GM12878 (cell line): ENCODE data around the gene PGF. TPM values are rescaled to one million over a fixed set of nuclear protein-coding genes. Genes with fewer than 3 reads are reported as not detected.

Experiments
- ATAC-seq: fragments of 200-7000 bp; cut with Tn5 transposase; 3 replicates; pipeline ENCODE4 v1.9.1; 2020; ENCODE audit warnings: mild to moderate bottlenecking, moderate library complexity
- BruUV-seq: library from RNA; stranded (reverse); fragments of 400-500 nt; replicated peaks from 2 replicates; lab custom pipeline; 2021; lab: Mats Ljungman, UMichigan
- CTCF ChIA-PET: fragments of 300-600 bp; sonication (Branson Sonifier 250); formaldehyde crosslinking; extraction: SDS; loops from one replicate; lab custom pipeline; 2021; ENCODE audit warnings: inconsistent platforms; lab: Yijun Ruan, JAX
- POLR2A ChIA-PET: fragments of 350-600 bp; formaldehyde crosslinking; extraction: SDS; loops from one replicate; lab custom pipeline; 2021; ENCODE audit warnings: inconsistent platforms; lab: Charles Lee
- RAD21 ChIA-PET: fragments of 300-600 bp; sonication (Branson Sonifier 250); formaldehyde crosslinking; loops from one replicate; lab custom pipeline; 2023; ENCODE audit warnings: antibody characterized with exemption; ENCODE audit not compliant: unreplicated experiment; lab: Charles Lee
- SMC1A ChIA-PET: fragments of 300-600 bp; sonication (Branson Sonifier 250); formaldehyde crosslinking; loops from one replicate; lab custom pipeline; 2023; ENCODE audit not compliant: unreplicated experiment, uncharacterized antibody; lab: Charles Lee
- DNase-seq: peaks from one replicate; pipeline ENCODE4 v3.0.0-alpha.2; 2011; ENCODE audit warnings: low read depth, low spot score
- FAIRE-seq: peaks from 3 replicates; lab custom pipeline; 2011; peaks lifted over from hg19 to GRCh38; lab: Jason Lieb, UNC
- H2AFZ ChIP-seq: 2 replicates; pipeline ENCODE4 v1.6.0; 2011; ENCODE audit warnings: low read depth, low read length, control low read depth; ENCODE audit not compliant: control insufficient read depth
- H3K27ac ChIP-seq: 2 replicates; pipeline ENCODE4 v1.5.1; 2011; ENCODE audit warnings: control low read depth; ENCODE audit not compliant: control insufficient read depth, insufficient read depth
- H3K27me3 ChIP-seq, 2 experiments: replicated peaks in 1 of 2; 2 replicates each; pipeline versions ENCODE4 v1.6.0 to v1.6.1; 2011; ENCODE audit warnings: low read length in 1 of 2; ENCODE audit not compliant: control insufficient read depth in 2 of 2, insufficient read depth in 2 of 2
- H3K36me3 ChIP-seq, 2 experiments: 2 replicates each; pipeline ENCODE4 v1.5.1; 2011; ENCODE audit warnings: low read length in 1 of 2; ENCODE audit not compliant: control insufficient read depth in 2 of 2, insufficient read depth in 2 of 2
- H3K4me1 ChIP-seq: 2 replicates; pipeline ENCODE4 v1.6.1; 2011; ENCODE audit warnings: mild to moderate bottlenecking, low read length, moderate library complexity, mixed read lengths; ENCODE audit not compliant: control insufficient read depth, insufficient read depth
- H3K4me2 ChIP-seq: 2 replicates; pipeline ENCODE4 v1.6.0; 2011; ENCODE audit warnings: control low read depth; ENCODE audit not compliant: control insufficient read depth, insufficient read depth
- H3K4me3 ChIP-seq: fragments of 200-600 bp; sonication (generic); 2 replicates; pipeline ENCODE4 v1.5.1; 2016
- H3K79me2 ChIP-seq: 2 replicates; pipeline ENCODE4 v1.6.0; 2011; ENCODE audit warnings: low read length; ENCODE audit not compliant: control insufficient read depth, insufficient read depth
- H3K9ac ChIP-seq: 2 replicates; pipeline ENCODE4 v1.8.0; 2011; ENCODE audit warnings: low read length, control low read depth, mixed read lengths; ENCODE audit not compliant: control insufficient read depth, insufficient read depth
- H3K9me3 ChIP-seq: replicated peaks from 3 replicates; pipeline ENCODE4 v1.5.1; 2011; ENCODE audit warnings: mild to moderate bottlenecking, low read length; ENCODE audit not compliant: control insufficient read depth, insufficient read depth
- H4K20me1 ChIP-seq: 2 replicates; pipeline ENCODE4 v1.6.0; 2011; ENCODE audit not compliant: control insufficient read depth, insufficient read depth
- ASH2L ChIP-seq: fragments of 300-600, 200-600 bp; sonication (generic); IDR thresholded peaks from 2 replicates; pipeline ENCODE4 v1.6.1; 2017; ENCODE audit warnings: low read depth, mild to moderate bottlenecking, borderline replicate concordance
- ATF3 ChIP-seq: IDR thresholded peaks from 2 replicates; pipeline ENCODE4 v1.6.1; 2011; ENCODE audit warnings: low read depth, mild to moderate bottlenecking, low read length, moderate library complexity, borderline replicate concordance; ENCODE audit errors: extremely low read depth
- ATF7 ChIP-seq: fragments of 450-650 bp; IDR thresholded peaks from 2 replicates; pipeline ENCODE4 v1.6.1; 2016; ENCODE audit warnings: low read depth, mild to moderate bottlenecking
- BCLAF1 ChIP-seq: fragments of 450-650 bp; IDR thresholded peaks from 2 replicates; pipeline ENCODE4 v1.6.1; 2017; ENCODE audit warnings: antibody characterized with exemption, mild to moderate bottlenecking, moderate library complexity
- HCFC1 ChIP-seq: fragments of 150-350 bp; IDR thresholded peaks from 2 replicates; pipeline ENCODE4 v1.6.1; 2014; ENCODE audit warnings: low read length
- HDAC6 ChIP-seq: fragments of 200-600 bp; sonication (generic); IDR thresholded peaks from one replicate; pipeline ENCODE4 v1.8.0; 2017; ENCODE audit warnings: antibody characterized with exemption; ENCODE audit not compliant: unreplicated experiment
- JUND ChIP-seq: IDR thresholded peaks from 2 replicates; pipeline ENCODE4 v1.6.1; 2012; ENCODE audit warnings: low read depth, mild to moderate bottlenecking, low read length, improper control_type of control experiment, moderate library complexity
- NR2C2 ChIP-seq: IDR thresholded peaks from 2 replicates; pipeline ENCODE4 v1.6.1; 2011; ENCODE audit warnings: borderline replicate concordance, low read depth; ENCODE audit not compliant: control insufficient read depth, insufficient read length
- NR2F1 ChIP-seq: fragments of 450-650 bp; conservative IDR thresholded peaks from 2 replicates; pipeline ENCODE4 v1.6.1; 2017; ENCODE audit warnings: mild to moderate bottlenecking
- TCF3 ChIP-seq: IDR thresholded peaks from 2 replicates; pipeline ENCODE4 v1.6.1; 2012; ENCODE audit warnings: low read depth, mild to moderate bottlenecking, low read length, borderline replicate concordance; ENCODE audit not compliant: insufficient read depth
- YY1 ChIP-seq: IDR thresholded peaks from 2 replicates; pipeline ENCODE4 v1.6.1; 2011; ENCODE audit warnings: low read depth, mild to moderate bottlenecking, low read length
- ZBTB33 ChIP-seq: fragments of 450-650 bp; IDR thresholded peaks from 2 replicates; pipeline ENCODE4 v1.6.1; 2017; ENCODE audit warnings: mild to moderate bottlenecking
- ZNF622 ChIP-seq: fragments of 450-650 bp; IDR thresholded peaks from 2 replicates; pipeline ENCODE4 v1.6.1; 2017; ENCODE audit warnings: mild to moderate bottlenecking, inconsistent platforms
- ZSCAN29 ChIP-seq: fragments of 450-650 bp; IDR thresholded peaks from 2 replicates; pipeline ENCODE4 v1.6.1; 2017; ENCODE audit warnings: mild to moderate bottlenecking, moderate library complexity
- whole genome bisulfite sequencing: methylation state at CpG from one replicate; pipeline ENCODE4 v1.1.6; 2016; ENCODE audit warnings: low lambda C conversion rate; ENCODE audit not compliant: insufficient replicate concordance, insufficient coverage; ENCODE audit errors: missing lambda C conversion rate; 5-methylcytosine and 5-hydroxymethylcytosine counted together
- in situ Hi-C: fragments of 300-500 bp; cut with MboI; formaldehyde crosslinking; loops from 9 replicates; pipeline ENCODE4 v1.14.3; 2018; ENCODE audit warnings: mixed read lengths
- intact Hi-C: fragments of 100-400 bp; cut with micrococcal nuclease; formaldehyde crosslinking; loops from one replicate; pipeline ENCODE4 v1.14.2; 2022; ENCODE audit not compliant: unreplicated experiment
- polyA plus RNA-seq, 11 experiments: library from polyadenylated mRNA; depleted of rRNA in 4 of 11; unstranded in 6 of 11; stranded (reverse) in 5 of 11; fragments of >200 nt; fragmentation: Nextera tagmentation in 4 of 11; fragmentation: Illumina TruSeq in 1 of 11; extraction: Ambion mirVana in 4 of 11; extraction: Trizol in 1 of 11; gene quantifications; 1 replicate in 1 of 11; 2 replicates in 10 of 11; pipeline versions ENCODE4 v1.2.1 to v1.2.3, GENCODE V29; 2011 to 2016; ENCODE audit warnings: inconsistent platforms in 2 of 11, missing spikeins in 2 of 11, low read depth in 1 of 11
- total RNA-seq, 4 experiments: library from RNA; depleted of rRNA in 3 of 4; stranded (reverse); fragments of >200 nt in 3 of 4; fragmentation: Illumina TruSeq in 1 of 4; extraction: Trizol in 1 of 4; gene quantifications; 2 replicates each; pipeline versions ENCODE4 v1.2.1 to v1.2.3, GENCODE V29; 2013 to 2021

PGF gene
- total and polyA plus RNA-seq, 10 of the 15 experiments (the other 5 are each of a cell fraction or from before 2014, with no cell fraction given): 0.11 to 5.5 (median 0.63) TPM

GRCh38 chr14:74922752-74923401 lies 32.5 kb downstream of the PGF start, which contains the start of gene RPS6KL1 (continued):
- TF ChIP-seq ATF3 (no peak), ZBTB33 (no peak), YY1 (no peak), ASH2L (no peak), ATF7 (0 out of 2 replicates have a peak, but pooled peaks have one; percentile 18)

- H3K36me3 ChIP-seq: no peaks in the 10 kb centered on the region
- no peaks in the 10 kb centered on the region for H3K79me2 ChIP-seq
- ATAC-seq: no peak
- DNase-seq: no peak
- ChIA-PET CTCF (interaction anchor here (0.5 to 1.9 kb wide), 3 partner anchors 62 to 311 kb away, joined by 3 to 8 read pairs (median 3); no protein-coding TSS in a partner anchor), POLR2A (interaction anchor here (0.6 kb wide), 1 partner anchor 130 kb away, joined by 4 read pairs; no protein-coding TSS in a partner anchor), RAD21 (no interaction called here), SMC1A (interaction anchor here (1.2 kb wide), 1 partner anchor 166 kb away, joined by 3 read pairs; no protein-coding TSS in a partner anchor)
- H3K9ac ChIP-seq: peak overlapping the region; percentile 44; the same call in 1 of the 2 replicates
- peak overlapping the region; percentile 72; the same call in 1 of the 2 replicates for H3K4me3 ChIP-seq
- H4K20me1 ChIP-seq: no peaks in the 10 kb centered on the region
- no TSS peak for BruUV-seq
- no peaks in the 10 kb centered on the region for H3K27me3 ChIP-seq
- FAIRE-seq: no peak
- intact Hi-C loops (no loop called here), in situ Hi-C loops (no loop called here)
- no peaks in the 10 kb centered on the region; the same call in 1 of the 2 replicates for H3K4me1 ChIP-seq
- 70% methylated on average over 19 of the region's 19 CpGs for WGBS
- H2AFZ ChIP-seq: no peak overlapping the region
- no peaks in the 10 kb centered on the region for H3K9me3 ChIP-seq
- peak overlapping the region; percentile 92; the same call in 1 of the 2 replicates for H3K4me2 ChIP-seq
- no peak overlapping the region for H3K27ac ChIP-seq
- TF ChIP-seq NR2F1 (no peak), HCFC1 (no peak), ZSCAN29 (no peak), HDAC6 (no peak), BCLAF1 (no peak), TCF3 (no peak), JUND (no peak), ZNF622 (no peak), NR2C2 (no peak)
These were observed 33.2 kb downstream of the PGF start for GRCh38 chr14:74921987-74922751.
